Spinal cord (tissue), 10 donors: Measurements from ENCODE around the gene CELF5. TPM values are rescaled to one million over a fixed set of nuclear protein-coding genes. Genes with fewer than 3 reads are reported as not detected.

Experiments
- DNase-seq, 6 donors: peaks; one replicate each; pipeline versions ENCODE4 v3.0.0 to v3.0.0-alpha.2; 2013 to 2015; ENCODE audit warnings: low spot score in 6 of 6, low read depth in 4 of 6
- H3K27ac ChIP-seq: one replicate; pipeline ENCODE4 v1.5.1; 2013; ENCODE audit warnings: low read depth, low read length, control low read depth
- H3K27me3 ChIP-seq: one replicate; pipeline ENCODE4 v1.6.1; 2013; ENCODE audit warnings: low read length; ENCODE audit not compliant: control insufficient read depth, insufficient read depth
- H3K36me3 ChIP-seq: one replicate; pipeline ENCODE4 v1.6.1; 2013; ENCODE audit warnings: low read length; ENCODE audit not compliant: control insufficient read depth, insufficient read depth
- H3K4me1 ChIP-seq: one replicate; pipeline ENCODE4 v1.6.1; 2013; ENCODE audit warnings: low read length; ENCODE audit not compliant: control insufficient read depth, insufficient read depth
- H3K4me3 ChIP-seq: one replicate; pipeline ENCODE4 v1.5.1; 2013; ENCODE audit warnings: low read depth, low read length, control low read depth
- H3K9me3 ChIP-seq: one replicate; pipeline ENCODE4 v1.6.1; 2013; ENCODE audit warnings: low read length; ENCODE audit not compliant: control insufficient read depth, insufficient read depth
- WGBS: methylation state at CpG from one replicate; pipeline ENCODE4 v1.1.5; 2013; ENCODE audit warnings: missing lambda C conversion rate; ENCODE audit not compliant: insufficient coverage; 5-methylcytosine and 5-hydroxymethylcytosine counted together
- polyA plus RNA-seq, 2 donors: library from polyadenylated mRNA; unstranded; fragments of 120-200 nt; gene quantifications; one replicate each; pipeline ENCODE4 v1.2.1, GENCODE V29; 2013; ENCODE audit not compliant: insufficient read length in 2 of 2
- total RNA-seq, 2 donors: library from RNA; depleted of rRNA in 1 of 2; stranded (reverse); fragments of 120-200 nt in 1 of 2; fragments of >200 nt in 1 of 2; gene quantifications; one replicate each; pipeline versions ENCODE4 v1.2.3 to v1.2.4, GENCODE V29; 2013 to 2014
- donor health status: healthy.

CELF5 gene
- total and polyA plus RNA-seq, 4 donors, result 12.7 to 85.8 (median 50.4) TPM

DNA sequence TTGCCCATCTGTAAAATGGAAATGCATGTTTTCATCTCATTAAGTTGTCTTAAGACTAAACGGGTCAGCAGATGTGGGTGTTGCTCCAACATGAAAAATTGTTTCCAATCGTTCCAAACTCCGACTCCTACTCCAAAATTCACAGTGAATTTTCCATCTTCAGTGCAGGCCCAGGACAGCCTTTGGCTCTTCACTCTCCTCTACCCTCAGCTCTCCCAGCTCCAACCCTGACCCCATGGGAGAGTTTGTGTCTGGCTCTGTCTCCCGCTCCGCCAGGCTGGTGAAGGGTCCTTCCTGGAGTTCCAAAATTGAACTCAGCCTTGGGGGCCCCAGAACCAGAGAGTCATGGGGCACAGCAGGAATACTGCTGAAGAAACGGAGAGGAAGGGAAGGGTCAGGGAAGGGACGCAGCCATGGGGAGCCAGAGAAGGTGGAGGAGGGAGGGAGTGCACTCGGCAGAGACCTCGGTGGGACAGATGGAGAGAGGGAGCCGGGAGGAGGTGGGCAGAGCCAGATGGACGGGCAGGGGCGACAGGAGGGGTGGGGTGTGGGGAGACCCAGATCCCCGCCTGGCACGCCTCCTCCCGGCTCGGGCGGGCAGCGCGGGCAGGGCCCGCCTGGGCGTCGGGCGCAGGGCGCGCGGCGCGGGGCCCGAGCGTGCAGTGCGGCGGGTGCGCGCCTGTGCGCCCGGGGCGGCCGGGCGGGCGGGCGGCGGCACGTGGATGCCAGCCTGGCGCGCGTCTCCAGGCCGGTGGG, 45.6 kb downstream of the CELF5 start:
- Histone ChIP-seq H3K27ac (no peak overlapping the region), H3K27me3 (peaks cover 6% of the 10 kb centered on the region), H3K4me1 (peaks cover 55% of the 10 kb centered on the region), H3K9me3 (no peaks in the 10 kb centered on the region), H3K4me3 (no peak overlapping the region), H3K36me3 (peaks cover 9% of the 10 kb centered on the region)
- peak in 2 of 6 donors; percentile 65 to 82 for DNase-seq
- 5% methylated on average over 47 of the region's 47 CpGs for whole genome bisulfite sequencing

DNA sequence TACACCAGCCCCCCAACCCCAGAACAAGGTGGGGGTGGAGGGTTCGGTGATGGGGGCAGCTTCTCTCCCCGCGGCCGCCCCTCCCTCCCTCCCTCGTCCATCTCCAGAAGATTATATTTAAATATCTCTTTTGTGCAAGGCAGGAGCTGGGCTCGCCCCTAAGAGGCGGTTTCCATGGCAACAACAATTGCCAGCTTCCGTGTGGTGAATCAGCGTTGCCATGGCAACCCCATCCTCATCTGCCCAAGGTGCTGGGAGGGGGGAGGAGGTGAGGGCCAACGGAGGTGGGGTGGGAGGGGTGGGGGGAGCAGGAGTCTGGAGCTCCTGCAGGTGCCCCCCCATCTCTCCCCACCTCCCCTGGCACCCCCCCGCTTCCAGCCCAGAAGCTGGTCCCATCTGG, 46.4 kb downstream of the CELF5 start:
- peaks cover 13% of the 10 kb centered on the region for H3K36me3 ChIP-seq

GRCh38 chr19:3272401-3272931, 48.0 kb downstream of the CELF5 start:
- no peak overlapping the region for H3K27ac ChIP-seq
- peak in 1 of 6 donors; percentile 54 for DNase-seq
- H3K4me1 ChIP-seq, result peaks cover 53% of the 10 kb centered on the region
- no peaks in the 10 kb centered on the region for H3K9me3 ChIP-seq
- WGBS, result 71% methylated on average over 1 of the region's 4 CpGs
- no peak overlapping the region for H3K4me3 ChIP-seq
- peaks cover 12% of the 10 kb centered on the region for H3K27me3 ChIP-seq
- H3K36me3 ChIP-seq, result peaks cover 7% of the 10 kb centered on the region

More for the DNA sequence above, 46.4 kb downstream of the CELF5 start:
- Histone ChIP-seq H3K4me1 (peaks cover 62% of the 10 kb centered on the region), H3K27ac (no peak overlapping the region), H3K4me3 (no peak overlapping the region), H3K9me3 (no peaks in the 10 kb centered on the region), H3K27me3 (peaks cover 12% of the 10 kb centered on the region)
- WGBS, result no CpG with 5 or more reads among the region's 11 CpGs
- DNase-seq, result peak in 5 of 6 donors; percentile 68 to 99 (median 86)

GRCh38 chr19:3272952-3273351, 48.5 kb downstream of the CELF5 start:
- Histone ChIP-seq H3K9me3 (no peaks in the 10 kb centered on the region), H3K27me3 (peaks cover 12% of the 10 kb centered on the region), H3K4me3 (no peak overlapping the region), H3K4me1 (peaks cover 50% of the 10 kb centered on the region), H3K36me3 (peaks cover 10% of the 10 kb centered on the region), H3K27ac (no peak overlapping the region)
- 97% methylated on average over 3 of the region's 3 CpGs for WGBS
- DNase-seq, result no peak

GRCh38 chr19:3274245-3274941, 49.9 kb downstream of the CELF5 start:
- Histone ChIP-seq H3K36me3 (peaks cover 21% of the 10 kb centered on the region), H3K27me3 (peaks cover 12% of the 10 kb centered on the region), H3K9me3 (no peaks in the 10 kb centered on the region), H3K4me3 (no peak overlapping the region), H3K27ac (no peak overlapping the region), H3K4me1 (peaks cover 42% of the 10 kb centered on the region)
- no peak for DNase-seq
- WGBS, result 76% methylated on average over 6 of the region's 9 CpGs

DNA sequence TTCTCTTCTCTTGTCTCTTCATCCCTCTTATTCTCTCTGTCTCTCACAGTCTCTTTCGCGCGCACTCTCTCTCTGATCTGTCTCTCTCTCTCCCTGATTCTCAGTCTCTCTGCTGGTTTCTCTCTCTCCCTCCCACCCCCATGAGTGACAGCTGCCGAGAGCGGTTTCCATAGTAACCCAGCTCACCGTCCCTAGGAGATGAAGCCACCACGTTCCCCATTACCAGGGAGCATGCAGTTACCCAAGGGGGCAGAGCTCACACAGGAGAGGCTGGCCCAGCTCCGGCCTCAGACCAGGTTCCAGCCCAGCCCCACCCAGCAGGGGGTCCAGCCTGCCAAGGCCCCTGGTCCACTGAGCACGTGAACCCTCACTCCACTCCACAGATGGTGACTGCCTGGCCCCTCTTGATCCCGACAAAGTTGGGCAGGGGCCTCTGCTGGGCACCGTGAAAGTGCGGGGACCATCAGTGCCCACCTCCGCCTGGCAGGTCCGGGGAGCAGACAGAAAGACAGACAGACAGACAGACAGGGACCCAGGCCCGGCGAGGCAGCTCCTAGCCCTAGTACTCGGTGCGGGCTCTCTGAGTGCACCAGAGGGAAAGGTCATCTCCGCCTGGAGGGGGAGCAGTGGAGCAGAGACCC, 50.6 kb downstream of the CELF5 start:
- peak in 2 of 6 donors; percentile 73 to 86 for DNase-seq
- Histone ChIP-seq H3K27me3 (peaks cover 12% of the 10 kb centered on the region), H3K4me1 (peaks cover 36% of the 10 kb centered on the region), H3K9me3 (no peaks in the 10 kb centered on the region), H3K27ac (no peak overlapping the region), H3K4me3 (no peak overlapping the region), H3K36me3 (peaks cover 25% of the 10 kb centered on the region)
- WGBS, result 13% methylated on average over 19 of the region's 19 CpGs

- Histone ChIP-seq H3K4me1 (peaks cover 31% of the 10 kb centered on the region), H3K9me3 (no peaks in the 10 kb centered on the region), H3K36me3 (peaks cover 28% of the 10 kb centered on the region), H3K27me3 (peaks cover 12% of the 10 kb centered on the region), H3K4me3 (no peak overlapping the region), H3K27ac (no peak overlapping the region)
- DNase-seq, result peak in 2 of 6 donors; percentile 52 to 75
- WGBS, result 2% methylated on average over 40 of the region's 45 CpGs
Observed at GRCh38 chr19:3275583-3276340, 51.3 kb downstream of the CELF5 start.

DNA sequence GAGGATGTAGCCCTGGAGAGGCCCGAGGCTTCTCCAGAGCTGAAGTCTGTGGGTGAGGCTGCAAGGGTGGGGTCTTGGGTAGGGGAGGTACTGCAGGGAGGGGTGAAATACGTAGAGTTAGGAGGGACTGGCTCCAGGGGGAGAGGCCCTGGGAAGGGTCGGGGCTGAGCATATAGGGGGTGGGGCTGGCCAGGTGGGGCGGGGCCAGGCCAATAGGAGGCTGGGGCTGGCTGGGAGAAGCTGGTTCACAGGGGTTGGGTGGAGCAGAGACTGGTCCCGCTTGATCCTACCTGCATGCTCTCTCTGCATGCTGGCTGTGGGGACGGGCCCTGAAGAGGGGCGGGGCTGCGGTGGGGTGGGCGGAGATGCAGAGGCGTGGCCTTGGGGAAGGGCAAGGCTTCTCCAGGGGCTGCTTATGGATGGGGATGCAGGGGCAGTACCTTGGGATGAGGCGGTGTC, 51.9 kb downstream of the CELF5 start:
- peaks cover 34% of the 10 kb centered on the region for H3K36me3 ChIP-seq
- H3K27me3 ChIP-seq, result peaks cover 12% of the 10 kb centered on the region
- H3K9me3 ChIP-seq, result no peaks in the 10 kb centered on the region
- no peak for DNase-seq
- H3K4me1 ChIP-seq, result peaks cover 27% of the 10 kb centered on the region
- 8% methylated on average over 11 of the region's 11 CpGs for WGBS
- H3K27ac ChIP-seq, result no peak overlapping the region
- no peak overlapping the region for H3K4me3 ChIP-seq

- DNase-seq, result no peak
- H3K4me1 ChIP-seq, result peaks cover 24% of the 10 kb centered on the region
- no peaks in the 10 kb centered on the region for H3K9me3 ChIP-seq
- no peak overlapping the region for H3K27ac ChIP-seq
- peaks cover 46% of the 10 kb centered on the region for H3K36me3 ChIP-seq
- WGBS, result 71% methylated on average over 5 of the region's 5 CpGs
- H3K27me3 ChIP-seq, result peaks cover 12% of the 10 kb centered on the region
- H3K4me3 ChIP-seq, result no peak overlapping the region
Observed at GRCh38 chr19:3277649-3278048, 53.2 kb downstream of the CELF5 start.
